Brain pericyte (primary cell): ENCODE results near the gene PLEKHN1.

Experiments
- DNase-seq: peaks from one replicate; pipeline ENCODE4 v3.0.0-alpha.2; 2012; ENCODE audit warnings: low read depth, low spot score

Gene PLEKHN1

GRCh38 chr1:929712-930632 is 36.3 kb upstream of the PLEKHN1 start:
- no peak for DNase-seq

- DNase-seq: no peak
Observed at GRCh38 chr1:930633-931138, 35.6 kb upstream of the PLEKHN1 start.

- DNase-seq: no peak
Observed at GRCh38 chr1:931380-932172, 34.7 kb upstream of the PLEKHN1 start.

GRCh38 chr1:932173-932510 is 34.1 kb upstream of the PLEKHN1 start:
- DNase-seq: no peak

GRCh38 chr1:932776-933602 is 33.3 kb upstream of the PLEKHN1 start:
- DNase-seq: no peak

- no peak for DNase-seq
Observed at GRCh38 chr1:933603-933940, 32.7 kb upstream of the PLEKHN1 start.

- DNase-seq: no peak
Observed at GRCh38 chr1:934991-935750, 31.1 kb upstream of the PLEKHN1 start.

GRCh38 chr1:935751-936231 is 30.5 kb upstream of the PLEKHN1 start:
- no peak for DNase-seq

- DNase-seq: no peak
Observed at GRCh38 chr1:936348-937264, 29.7 kb upstream of the PLEKHN1 start.

- no peak for DNase-seq
Observed at GRCh38 chr1:937521-937920, 28.8 kb upstream of the PLEKHN1 start.

- DNase-seq: no peak
Observed at GRCh38 chr1:938088-938683, 28.1 kb upstream of the PLEKHN1 start.

GRCh38 chr1:938711-939489 is 27.4 kb upstream of the PLEKHN1 start:
- DNase-seq: no peak

GRCh38 chr1:939511-940106 is 26.7 kb upstream of the PLEKHN1 start:
- DNase-seq: no peak

- no peak for DNase-seq
Observed at GRCh38 chr1:940107-941014, 25.9 kb upstream of the PLEKHN1 start.

- no peak for DNase-seq
Observed at GRCh38 chr1:941015-941587, 25.2 kb upstream of the PLEKHN1 start.

- DNase-seq: no peak
Observed at GRCh38 chr1:941588-942383, 24.5 kb upstream of the PLEKHN1 start.
